ENCODE data around the gene SPRED1.
A peak's percentile ranks its signal among the peaks of the same experiment; 100 is the strongest.
"Not testable (repeated sequence)": the region's sequence is repeated elsewhere in the genome, so short reads cannot be mapped to it uniquely, and the experiment has no call there.

Gene SPRED1

GRCh38 chr15:38228618-38229017, 24.0 kb upstream of the SPRED1 start:
- Histone ChIP-seq H3K4me3 (no peak overlapping the region), H3K27ac (no peak overlapping the region)

- Histone ChIP-seq H3K27ac (no peak overlapping the region), H3K4me3 (no peak overlapping the region)
Measured at GRCh38 chr15:38229705-38230310, 22.8 kb upstream of the SPRED1 start.

- H3K4me3 ChIP-seq = no peak overlapping the region
- no peak overlapping the region for H3K27ac ChIP-seq
Measured at GRCh38 chr15:38231436-38231835, 21.2 kb upstream of the SPRED1 start.

GRCh38 chr15:38237021-38237420, 15.6 kb upstream of the SPRED1 start:
- not testable (repeated sequence) for H3K4me3 ChIP-seq, H3K27ac ChIP-seq

GRCh38 chr15:38238311-38238710, 14.3 kb upstream of the SPRED1 start:
- Histone ChIP-seq H3K4me3 (no peak overlapping the region), H3K27ac (no peak overlapping the region)

GRCh38 chr15:38242055-38242454, 10.6 kb upstream of the SPRED1 start:
- Histone ChIP-seq H3K4me3 (no peak overlapping the region), H3K27ac (no peak overlapping the region)

- H3K4me3 ChIP-seq = no peak overlapping the region
- H3K27ac ChIP-seq = no peak overlapping the region
Measured at GRCh38 chr15:38243278-38244055, 9.2 kb upstream of the SPRED1 start.

- no peak overlapping the region for H3K4me3 ChIP-seq
- no peak overlapping the region for H3K27ac ChIP-seq
Measured at GRCh38 chr15:38247336-38247735, 5.3 kb upstream of the SPRED1 start.

GRCh38 chr15:38253351-38253781, 730 bp downstream of the SPRED1 start:
- Histone ChIP-seq H3K4me3 (peak overlapping the region; percentile 68 to 97 (median 86)), H3K27ac (peak overlapping the region in 20 of 21 experiments; percentile 80 to 100 (median 98))

- Histone ChIP-seq H3K4me3 (peak overlapping the region; percentile 68 to 97 (median 86)), H3K27ac (peak overlapping the region in 18 of 21 experiments; percentile 80 to 100 (median 99))
Measured at GRCh38 chr15:38254051-38254883, 1.6 kb downstream of the SPRED1 start.

GRCh38 chr15:38255690-38256089, 3.1 kb downstream of the SPRED1 start:
- Histone ChIP-seq H3K4me3 (peak overlapping the region in 5 of 7 experiments; percentile 68 to 94 (median 86)), H3K27ac (peak overlapping the region in 9 of 21 experiments; percentile 10 to 98 (median 25))

GRCh38 chr15:38257676-38258075, 5.0 kb downstream of the SPRED1 start:
- Histone ChIP-seq H3K4me3 (no peak overlapping the region), H3K27ac (peak overlapping the region in 3 of 21 experiments; percentile 7 to 65 (median 26))

- no peak overlapping the region for H3K27ac ChIP-seq
Measured at GRCh38 chr15:38259134-38259533, 6.5 kb downstream of the SPRED1 start.

GRCh38 chr15:38260077-38260476, 7.4 kb downstream of the SPRED1 start:
- no peak overlapping the region for H3K27ac ChIP-seq
- H3K4me3 ChIP-seq = no peak overlapping the region

More at GRCh38 chr15:38259134-38259533, 6.5 kb downstream of the SPRED1 start:
- no peak overlapping the region for H3K4me3 ChIP-seq

- Histone ChIP-seq H3K4me3 (no peak overlapping the region), H3K27ac (no peak overlapping the region)
Measured at GRCh38 chr15:38263251-38263650, 10.6 kb downstream of the SPRED1 start.

GRCh38 chr15:38263996-38264395, 11.4 kb downstream of the SPRED1 start:
- Histone ChIP-seq H3K27ac (no peak overlapping the region), H3K4me3 (no peak overlapping the region)

- Histone ChIP-seq H3K27ac (peak overlapping the region in 1 of 21 experiments; percentile 13), H3K4me3 (no peak overlapping the region)
Measured at GRCh38 chr15:38266247-38266986, 13.8 kb downstream of the SPRED1 start.

- H3K27ac ChIP-seq = no peak overlapping the region
- H3K4me3 ChIP-seq = no peak overlapping the region
Measured at GRCh38 chr15:38267421-38268022, 14.9 kb downstream of the SPRED1 start.

GRCh38 chr15:38271144-38271543, 18.5 kb downstream of the SPRED1 start:
- H3K27ac ChIP-seq = no peak overlapping the region
- H3K4me3 ChIP-seq = no peak overlapping the region
